ENCODE measurements around the gene DNAJB11.

DNA sequence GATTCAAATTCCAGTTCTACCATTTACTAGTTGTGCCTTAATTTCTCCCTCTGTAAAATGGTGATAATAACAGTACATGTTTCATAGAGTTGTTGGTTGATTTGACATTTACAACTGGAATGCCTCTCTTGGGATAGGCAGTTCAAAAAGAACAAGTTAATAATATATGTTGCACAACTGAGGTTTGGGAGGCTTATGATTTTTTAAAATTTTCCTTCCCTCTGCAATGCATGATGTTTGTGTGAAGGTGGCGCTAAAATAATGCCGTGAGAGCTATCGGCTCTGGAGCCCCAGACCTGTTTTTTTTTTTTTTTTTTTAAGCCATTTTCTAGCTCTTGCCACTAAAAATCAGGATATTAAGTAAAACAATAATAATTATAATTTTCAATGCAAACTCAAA, 18.6 kb downstream of the DNAJB11 start:
- TF ChIP-seq, protein P1, sequence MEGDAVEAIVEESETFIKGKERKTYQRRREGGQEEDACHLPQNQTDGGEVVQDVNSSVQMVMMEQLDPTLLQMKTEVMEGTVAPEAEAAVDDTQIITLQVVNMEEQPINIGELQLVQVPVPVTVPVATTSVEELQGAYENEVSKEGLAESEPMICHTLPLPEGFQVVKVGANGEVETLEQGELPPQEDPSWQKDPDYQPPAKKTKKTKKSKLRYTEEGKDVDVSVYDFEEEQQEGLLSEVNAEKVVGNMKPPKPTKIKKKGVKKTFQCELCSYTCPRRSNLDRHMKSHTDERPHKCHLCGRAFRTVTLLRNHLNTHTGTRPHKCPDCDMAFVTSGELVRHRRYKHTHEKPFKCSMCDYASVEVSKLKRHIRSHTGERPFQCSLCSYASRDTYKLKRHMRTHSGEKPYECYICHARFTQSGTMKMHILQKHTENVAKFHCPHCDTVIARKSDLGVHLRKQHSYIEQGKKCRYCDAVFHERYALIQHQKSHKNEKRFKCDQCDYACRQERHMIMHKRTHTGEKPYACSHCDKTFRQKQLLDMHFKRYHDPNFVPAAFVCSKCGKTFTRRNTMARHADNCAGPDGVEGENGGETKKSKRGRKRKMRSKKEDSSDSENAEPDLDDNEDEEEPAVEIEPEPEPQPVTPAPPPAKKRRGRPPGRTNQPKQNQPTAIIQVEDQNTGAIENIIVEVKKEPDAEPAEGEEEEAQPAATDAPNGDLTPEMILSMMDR (IDR thresholded peaks at IDR 0.05): no peak
- TF ChIP-seq POLR2A (IDR thresholded peaks at IDR 0.05) (no peak), POLR2AphosphoS5 (IDR thresholded peaks at IDR 0.05) (no peak)
